Calu3 (cell line): ENCODE data around the gene TFF1. TPM values are rescaled to one million over a fixed set of nuclear protein-coding genes. Genes with fewer than 3 reads are reported as not detected.
A peak's percentile ranks its signal among the peaks of the same experiment; 100 is the strongest.

Experiments
- BruUV-seq: library from RNA; stranded (reverse); fragments of 400-500 nt; replicated peaks from 2 replicates; lab custom pipeline; 2021; lab: Mats Ljungman, UMichigan
- CTCF ChIA-PET: fragments of 300-600 bp; sonication (Branson Sonifier 250); formaldehyde crosslinking; loops from one replicate; lab custom pipeline; 2022; ENCODE audit warnings: antibody characterized with exemption; lab: Charles Lee
- DNase-seq: peaks from one replicate; pipeline ENCODE4 v3.0.0; 2022
- H3K27ac Mint-ChIP-seq: one replicate; pipeline ENCODE4 v1.8.0; 2022; ENCODE audit warnings: mixed read lengths; ENCODE audit not compliant: unreplicated experiment
- H3K27me3 Mint-ChIP-seq: one replicate; pipeline ENCODE4 v1.8.0; 2022; ENCODE audit warnings: mixed read lengths; ENCODE audit not compliant: unreplicated experiment
- H3K36me3 Mint-ChIP-seq: one replicate; pipeline ENCODE4 v1.8.0; 2022; ENCODE audit warnings: mild to moderate bottlenecking, moderate library complexity, mixed read lengths; ENCODE audit not compliant: insufficient read depth, unreplicated experiment
- H3K4me1 Mint-ChIP-seq: one replicate; pipeline ENCODE4 v1.8.0; 2022; ENCODE audit warnings: mild to moderate bottlenecking, low read depth, mixed read lengths; ENCODE audit not compliant: unreplicated experiment
- H3K4me3 Mint-ChIP-seq: one replicate; pipeline ENCODE4 v1.8.0; 2022; ENCODE audit warnings: mild to moderate bottlenecking, low read depth, moderate library complexity, mixed read lengths; ENCODE audit not compliant: unreplicated experiment
- H3K9me3 Mint-ChIP-seq: one replicate; pipeline ENCODE4 v1.8.0; 2022; ENCODE audit warnings: low read depth, mixed read lengths; ENCODE audit not compliant: unreplicated experiment
- CTCF ChIP-seq: fragments of 200-600 bp; IDR thresholded peaks from one replicate; pipeline ENCODE4 v1.8.0; 2022; ENCODE audit warnings: antibody characterized with exemption; ENCODE audit not compliant: unreplicated experiment
- intact Hi-C: fragments of 100-400 bp; cut with micrococcal nuclease; formaldehyde crosslinking; loops from one replicate; pipeline ENCODE4 v1.10.0; 2022; ENCODE audit not compliant: unreplicated experiment
- total RNA-seq: library from RNA; stranded (reverse); gene quantifications from 2 replicates; pipeline ENCODE4 v1.2.3, GENCODE V29; 2022

TFF1 gene
- total RNA-seq, 1 experiment from 2014 or later: not detected

GRCh38 chr21:42391297-42391696, 25.0 kb upstream of the TFF1 start:
- no peak for DNase-seq
- BruUV-seq: no TSS peak
- intact Hi-C loops: no loop called here
- no peaks in the 10 kb centered on the region for H3K27me3 Mint-ChIP-seq
- TF ChIP-seq CTCF: no peak
- H3K4me1 Mint-ChIP-seq: peaks cover 59% of the 10 kb centered on the region
- H3K36me3 Mint-ChIP-seq: peaks cover 9% of the 10 kb centered on the region
- CTCF ChIA-PET: no interaction called here
- H3K4me3 Mint-ChIP-seq: no peak overlapping the region
- no peaks in the 10 kb centered on the region for H3K9me3 Mint-ChIP-seq
- no peak overlapping the region for H3K27ac Mint-ChIP-seq

- CTCF ChIA-PET: no interaction called here
- Mint-ChIP-seq H3K4me3 (no peak overlapping the region), H3K27ac (no peak overlapping the region), H3K9me3 (no peaks in the 10 kb centered on the region), H3K4me1 (peaks cover 57% of the 10 kb centered on the region), H3K27me3 (no peaks in the 10 kb centered on the region), H3K36me3 (peaks cover 9% of the 10 kb centered on the region)
- intact Hi-C loops: no loop called here
- DNase-seq: no peak
- TF ChIP-seq CTCF: no peak
- no TSS peak for BruUV-seq
Observed at GRCh38 chr21:42390696-42391095, 24.4 kb upstream of the TFF1 start.

- H3K4me3 Mint-ChIP-seq: no peak overlapping the region
- peaks cover 57% of the 10 kb centered on the region for H3K4me1 Mint-ChIP-seq
- H3K27me3 Mint-ChIP-seq: no peaks in the 10 kb centered on the region
- intact Hi-C loops: no loop called here
- H3K9me3 Mint-ChIP-seq: no peaks in the 10 kb centered on the region
- TF ChIP-seq CTCF: no peak
- no TSS peak for BruUV-seq
- H3K36me3 Mint-ChIP-seq: peaks cover 9% of the 10 kb centered on the region
- no peak overlapping the region for H3K27ac Mint-ChIP-seq
- no peak for DNase-seq
- CTCF ChIA-PET: no interaction called here
Observed at GRCh38 chr21:42390193-42390592, 23.9 kb upstream of the TFF1 start.

GRCh38 chr21:42389449-42389835, 23.1 kb upstream of the TFF1 start:
- DNase-seq: peak; percentile 78
- peaks cover 56% of the 10 kb centered on the region for H3K4me1 Mint-ChIP-seq
- BruUV-seq: TSS peak; percentile 58
- peaks cover 9% of the 10 kb centered on the region for H3K36me3 Mint-ChIP-seq
- no peaks in the 10 kb centered on the region for H3K27me3 Mint-ChIP-seq
- peak overlapping the region; percentile 55 for H3K4me3 Mint-ChIP-seq
- intact Hi-C loops: loop anchor here (10.0 kb wide), 1 partner anchor 45 kb away; no protein-coding TSS in a partner anchor
- TF ChIP-seq CTCF: no peak
- H3K27ac Mint-ChIP-seq: peak overlapping the region; percentile 92
- CTCF ChIA-PET: interaction anchor here (0.6 to 1.1 kb wide), 3 partner anchors 22 to 244 kb away, joined by 3 to 4 read pairs (median 3); no protein-coding TSS in a partner anchor
- H3K9me3 Mint-ChIP-seq: no peaks in the 10 kb centered on the region
